ENCODE measurements around the gene TNFAIP8.

Gene TNFAIP8

DNA sequence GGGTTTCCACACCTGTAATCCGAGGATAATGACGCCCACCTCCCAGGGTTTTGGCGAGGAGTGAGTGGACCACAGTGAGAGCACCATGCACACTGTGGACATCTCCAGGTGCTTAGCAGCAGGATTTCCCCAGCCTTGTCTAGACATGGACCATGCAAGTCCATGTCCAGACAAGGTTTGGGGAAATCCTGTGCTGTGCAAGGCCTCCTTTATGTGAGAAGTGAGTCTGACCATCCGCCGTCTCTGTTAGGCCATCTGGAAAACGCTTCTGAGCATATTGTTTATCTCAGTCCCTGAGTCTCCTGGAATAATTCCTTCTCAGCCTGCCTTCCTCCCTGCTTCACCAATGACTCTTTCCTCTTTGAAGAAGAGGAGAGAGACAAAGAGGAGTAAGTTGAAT, 26.2 kb upstream of the TNFAIP8 start:
- Histone ChIP-seq H2AK5ac (ENCODE audit: low read length) (no peak overlapping the region), H3K4me1 (ENCODE audit: control insufficient read depth, low read depth, low read length) (peaks cover 4% of the 10 kb centered on the region), H3K79me1 (ENCODE audit: low read length) (peaks cover 3% of the 10 kb centered on the region), H3K4me3 (ENCODE audit: low read length) (no peak overlapping the region), H3K27me3 (ENCODE audit: insufficient read depth, low read length, poor library complexity) (no peaks in the 10 kb centered on the region), H3K27ac (ENCODE audit: low read depth, low read length) (no peak overlapping the region), H4K8ac (ENCODE audit: low read depth, low read length) (no peak overlapping the region), H3K23ac (ENCODE audit: low read length) (no peak overlapping the region), H3K4me2 (ENCODE audit: low read length) (no peak overlapping the region), H3K9ac (ENCODE audit: low read length) (no peak overlapping the region), H3K4ac (ENCODE audit: low read depth, low read length) (no peak overlapping the region), H3K56ac (ENCODE audit: low read length) (no peak overlapping the region), H3K79me2 (ENCODE audit: control insufficient read depth, insufficient read depth, low read length) (no peaks in the 10 kb centered on the region), H2BK120ac (ENCODE audit: low read depth, low read length) (no peak overlapping the region), H3K18ac (ENCODE audit: low read length) (no peak overlapping the region), H4K5ac (ENCODE audit: low read length) (no peak overlapping the region), H3K36me3 (ENCODE audit: control insufficient read depth, insufficient read depth, low read length) (no peaks in the 10 kb centered on the region), H2BK5ac (ENCODE audit: low read length) (no peak overlapping the region), H2BK15ac (replicated peaks; ENCODE audit: low read depth) (no peak overlapping the region)
- no peak for DNase-seq
- no CpG with 5 or more reads among the region's 6 CpGs for WGBS (ENCODE audit: extremely low coverage, insufficient coverage, low lambda C conversion rate)

DNA sequence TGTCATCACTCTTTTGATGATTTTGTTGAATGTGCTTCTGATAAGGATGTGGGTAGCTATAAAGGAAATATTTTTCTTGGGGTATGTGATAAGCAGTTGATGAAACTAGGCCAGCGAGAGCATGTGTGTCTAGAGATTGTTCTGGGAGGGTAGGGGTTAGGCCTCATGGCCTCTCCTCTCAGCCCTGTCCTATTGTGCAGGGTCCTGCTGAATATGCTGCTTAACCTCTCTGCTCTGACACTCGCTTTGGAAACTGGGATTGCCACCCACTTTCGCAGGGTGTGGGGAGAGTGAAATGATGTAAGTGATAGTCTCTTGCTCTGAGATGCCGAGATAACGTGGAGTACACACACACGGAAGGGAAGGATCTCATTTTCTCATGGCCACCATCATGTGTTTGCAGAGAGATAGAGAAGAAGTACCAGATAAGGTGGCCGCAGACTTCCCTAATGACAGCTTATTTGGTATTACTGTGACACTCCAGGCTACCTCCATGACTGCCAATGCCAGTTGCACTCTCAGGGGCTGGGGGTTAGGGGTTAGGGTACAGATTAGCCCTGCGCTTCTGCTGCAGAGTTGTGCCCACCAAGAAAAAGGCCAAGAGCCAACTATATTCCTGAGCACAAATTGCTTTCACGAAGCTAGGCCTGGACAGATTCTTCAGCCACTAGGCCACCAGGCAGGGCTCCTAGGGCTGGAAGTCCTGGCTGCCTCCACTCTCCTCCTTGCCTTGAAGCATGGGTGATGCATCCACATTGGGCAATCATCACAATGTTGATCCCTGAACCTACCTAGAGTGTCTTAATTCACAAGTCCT, 25.2 kb upstream of the TNFAIP8 start:
- Histone ChIP-seq H3K56ac (ENCODE audit: low read length) (no peak overlapping the region), H3K23ac (ENCODE audit: low read length) (no peak overlapping the region), H2AK5ac (ENCODE audit: low read length) (no peak overlapping the region), H3K79me1 (ENCODE audit: low read length) (peaks cover 3% of the 10 kb centered on the region), H3K18ac (ENCODE audit: low read length) (no peak overlapping the region), H3K4me1 (ENCODE audit: control insufficient read depth, low read depth, low read length) (peaks cover 4% of the 10 kb centered on the region), H3K36me3 (ENCODE audit: control insufficient read depth, insufficient read depth, low read length) (no peaks in the 10 kb centered on the region), H3K4me2 (ENCODE audit: low read length) (no peak overlapping the region), H2BK15ac (replicated peaks; ENCODE audit: low read depth) (no peak overlapping the region), H3K27me3 (ENCODE audit: insufficient read depth, low read length, poor library complexity) (no peaks in the 10 kb centered on the region), H3K27ac (ENCODE audit: low read depth, low read length) (no peak overlapping the region), H3K4me3 (ENCODE audit: low read length) (no peak overlapping the region), H2BK120ac (ENCODE audit: low read depth, low read length) (no peak overlapping the region), H4K5ac (ENCODE audit: low read length) (no peak overlapping the region), H2BK5ac (ENCODE audit: low read length) (no peak overlapping the region), H3K4ac (ENCODE audit: low read depth, low read length) (no peak overlapping the region), H4K8ac (ENCODE audit: low read depth, low read length) (no peak overlapping the region), H3K79me2 (ENCODE audit: control insufficient read depth, insufficient read depth, low read length) (no peaks in the 10 kb centered on the region), H3K9ac (ENCODE audit: low read length) (no peak overlapping the region)
- no CpG with 5 or more reads among the region's 9 CpGs for WGBS (ENCODE audit: extremely low coverage, insufficient coverage, low lambda C conversion rate)
- DNase-seq: peak; percentile 43

DNA sequence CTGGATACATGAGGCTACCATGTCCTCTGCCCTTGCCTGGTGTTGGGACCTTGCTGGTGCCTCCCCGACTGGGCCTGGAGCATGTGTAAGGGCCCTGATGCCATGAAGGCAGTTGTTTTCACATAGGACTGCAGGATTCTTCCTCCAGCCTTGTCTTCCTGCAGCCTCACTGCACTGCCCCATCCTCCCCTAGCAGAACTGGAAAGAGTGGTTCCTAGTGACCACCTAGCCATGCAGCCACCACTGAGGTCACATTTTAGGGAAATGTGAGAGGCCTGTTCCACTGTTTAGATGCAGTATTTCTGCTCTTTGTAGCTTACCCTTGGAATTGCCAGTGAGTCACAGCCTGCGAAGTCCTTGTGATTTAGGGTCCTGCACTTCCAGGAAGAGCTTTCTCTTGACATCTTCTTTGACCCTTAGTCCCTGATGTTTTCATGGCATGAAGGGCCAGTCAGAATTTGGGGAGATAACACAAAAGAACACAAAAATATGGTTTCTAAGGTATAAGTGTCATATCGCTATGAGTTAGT, 24.2 kb upstream of the TNFAIP8 start:
- Histone ChIP-seq H3K4me1 (ENCODE audit: control insufficient read depth, low read depth, low read length) (peaks cover 4% of the 10 kb centered on the region), H3K4ac (ENCODE audit: low read depth, low read length) (no peak overlapping the region), H3K9ac (ENCODE audit: low read length) (no peak overlapping the region), H3K79me2 (ENCODE audit: control insufficient read depth, insufficient read depth, low read length) (no peaks in the 10 kb centered on the region), H4K5ac (ENCODE audit: low read length) (no peak overlapping the region), H3K4me3 (ENCODE audit: low read length) (no peak overlapping the region), H3K18ac (ENCODE audit: low read length) (no peak overlapping the region), H2BK15ac (replicated peaks; ENCODE audit: low read depth) (no peak overlapping the region), H3K23ac (ENCODE audit: low read length) (no peak overlapping the region), H3K4me2 (ENCODE audit: low read length) (no peak overlapping the region), H2AK5ac (ENCODE audit: low read length) (no peak overlapping the region), H2BK5ac (ENCODE audit: low read length) (no peak overlapping the region), H4K8ac (ENCODE audit: low read depth, low read length) (no peak overlapping the region), H3K36me3 (ENCODE audit: control insufficient read depth, insufficient read depth, low read length) (no peaks in the 10 kb centered on the region), H3K27ac (ENCODE audit: low read depth, low read length) (no peak overlapping the region), H2BK120ac (ENCODE audit: low read depth, low read length) (no peak overlapping the region), H3K79me1 (ENCODE audit: low read length) (no peaks in the 10 kb centered on the region), H3K27me3 (ENCODE audit: insufficient read depth, low read length, poor library complexity) (no peaks in the 10 kb centered on the region), H3K56ac (ENCODE audit: low read length) (no peak overlapping the region)
- no peak for DNase-seq
- WGBS (ENCODE audit: extremely low coverage, insufficient coverage, low lambda C conversion rate): no CpG with 5 or more reads among the region's 3 CpGs

DNA sequence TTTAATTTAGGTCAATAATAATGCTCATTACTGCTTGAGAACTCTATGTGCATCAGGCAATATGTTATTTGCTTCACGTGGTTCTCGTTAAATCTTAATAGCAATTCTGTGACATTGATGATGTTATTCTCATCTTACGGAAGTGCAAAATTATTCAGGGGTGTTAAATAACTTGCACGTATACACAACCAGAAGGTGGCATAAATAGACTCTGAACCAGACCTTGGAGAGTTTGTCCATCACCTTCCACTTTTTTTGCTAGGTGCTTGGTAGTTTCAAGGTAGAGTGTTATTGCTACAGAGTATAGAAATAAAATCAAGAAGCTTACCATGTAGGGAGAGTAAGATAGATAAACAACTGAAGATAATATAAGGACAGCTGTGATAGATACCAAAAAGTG, 23.6 kb upstream of the TNFAIP8 start:
- Histone ChIP-seq H3K27ac (ENCODE audit: low read depth, low read length) (no peak overlapping the region), H3K27me3 (ENCODE audit: insufficient read depth, low read length, poor library complexity) (no peaks in the 10 kb centered on the region), H3K4me3 (ENCODE audit: low read length) (no peak overlapping the region), H3K9ac (ENCODE audit: low read length) (no peak overlapping the region), H2AK5ac (ENCODE audit: low read length) (no peak overlapping the region), H2BK120ac (ENCODE audit: low read depth, low read length) (no peak overlapping the region), H3K4ac (ENCODE audit: low read depth, low read length) (no peak overlapping the region), H3K23ac (ENCODE audit: low read length) (no peak overlapping the region), H3K4me1 (ENCODE audit: control insufficient read depth, low read depth, low read length) (peaks cover 4% of the 10 kb centered on the region), H3K79me2 (ENCODE audit: control insufficient read depth, insufficient read depth, low read length) (no peaks in the 10 kb centered on the region), H4K8ac (ENCODE audit: low read depth, low read length) (no peak overlapping the region), H3K18ac (ENCODE audit: low read length) (no peak overlapping the region), H3K4me2 (ENCODE audit: low read length) (no peak overlapping the region), H4K5ac (ENCODE audit: low read length) (no peak overlapping the region), H3K36me3 (ENCODE audit: control insufficient read depth, insufficient read depth, low read length) (no peaks in the 10 kb centered on the region), H2BK5ac (ENCODE audit: low read length) (no peak overlapping the region), H2BK15ac (replicated peaks; ENCODE audit: low read depth) (no peak overlapping the region), H3K79me1 (ENCODE audit: low read length) (no peaks in the 10 kb centered on the region), H3K56ac (ENCODE audit: low read length) (no peak overlapping the region)
- DNase-seq: no peak
- no CpG with 5 or more reads among the region's 4 CpGs for WGBS (ENCODE audit: extremely low coverage, insufficient coverage, low lambda C conversion rate)

DNA sequence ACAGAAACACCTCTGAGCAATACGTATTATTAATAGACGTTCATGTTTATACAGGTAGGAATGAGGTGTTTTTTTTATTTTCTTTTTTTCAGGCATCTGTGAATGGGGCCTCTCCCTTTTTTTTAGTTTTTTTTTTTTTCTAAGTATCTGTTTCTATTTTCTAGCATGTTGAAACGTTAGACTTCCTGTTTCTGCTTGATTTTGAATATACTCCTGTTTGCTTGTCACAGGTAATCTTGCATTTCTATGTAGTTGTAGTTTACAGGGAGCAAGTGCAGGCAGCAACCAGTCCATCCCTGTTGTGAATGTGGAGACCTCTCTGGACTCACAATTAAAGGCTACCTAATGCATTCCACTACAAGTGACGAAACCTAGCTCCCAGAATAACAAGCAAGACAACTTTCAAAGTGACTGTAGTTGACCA, 22.8 kb upstream of the TNFAIP8 start:
- H3K27ac ChIP-seq (ENCODE audit: low read depth, low read length): no peak overlapping the region
- no peak overlapping the region for H2BK120ac ChIP-seq (ENCODE audit: low read depth, low read length)
- no peak overlapping the region for H3K9ac ChIP-seq (ENCODE audit: low read length)
- no peaks in the 10 kb centered on the region for H3K36me3 ChIP-seq (ENCODE audit: control insufficient read depth, insufficient read depth, low read length)
- no peaks in the 10 kb centered on the region for H3K27me3 ChIP-seq (ENCODE audit: insufficient read depth, low read length, poor library complexity)
- WGBS (ENCODE audit: extremely low coverage, insufficient coverage, low lambda C conversion rate): no CpG with 5 or more reads among the region's 4 CpGs
- no peak overlapping the region for H2BK15ac ChIP-seq (replicated peaks; ENCODE audit: low read depth)
- H4K5ac ChIP-seq (ENCODE audit: low read length): no peak overlapping the region
- no peak overlapping the region for H4K8ac ChIP-seq (ENCODE audit: low read depth, low read length)
- no peak overlapping the region for H3K23ac ChIP-seq (ENCODE audit: low read length)
- H3K4me2 ChIP-seq (ENCODE audit: low read length): no peak overlapping the region
- no peak overlapping the region for H2AK5ac ChIP-seq (ENCODE audit: low read length)
- no peaks in the 10 kb centered on the region for H3K79me2 ChIP-seq (ENCODE audit: control insufficient read depth, insufficient read depth, low read length)
- H3K4me1 ChIP-seq (ENCODE audit: control insufficient read depth, low read depth, low read length): peaks cover 4% of the 10 kb centered on the region
- H2BK5ac ChIP-seq (ENCODE audit: low read length): no peak overlapping the region
- H3K79me1 ChIP-seq (ENCODE audit: low read length): no peaks in the 10 kb centered on the region
- no peak overlapping the region for H3K4me3 ChIP-seq (ENCODE audit: low read length)
- H3K18ac ChIP-seq (ENCODE audit: low read length): no peak overlapping the region
- H3K4ac ChIP-seq (ENCODE audit: low read depth, low read length): no peak overlapping the region
- no peak overlapping the region for H3K56ac ChIP-seq (ENCODE audit: low read length)
- DNase-seq: no peak

Data from mesendoderm (in vitro differentiated cells).